Measurements from ENCODE around the gene IGFBP1. TPM values are rescaled to one million over a fixed set of nuclear protein-coding genes. Genes with fewer than 3 reads are reported as not detected.

Gene IGFBP1
- total and polyA plus RNA-seq, 8 donors, result 0.10 to 0.31 TPM; not detected in 6

DNA sequence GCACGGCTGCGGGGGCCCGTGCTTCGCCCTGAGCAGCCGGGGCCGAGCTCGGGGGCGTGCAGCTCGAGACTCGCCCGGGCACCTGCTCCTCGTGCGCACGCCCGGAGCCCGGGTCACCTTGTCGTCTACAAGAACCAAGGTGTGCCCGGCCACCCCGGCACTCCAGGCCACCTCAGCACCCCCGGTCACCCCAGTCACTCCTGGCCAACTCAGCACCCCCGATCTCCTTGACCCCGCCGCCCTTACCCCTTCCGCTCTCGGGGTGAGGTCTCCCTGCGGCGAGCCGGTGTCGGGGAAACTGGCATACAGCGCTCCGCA is 33.1 kb downstream of the IGFBP1 start:
- no peaks in the 10 kb centered on the region for H3K9me3 ChIP-seq
- TF ChIP-seq CTCF (IDR thresholded peaks at IDR 0.05), result no peak
- intact Hi-C loops (cut with DNase I), result loop anchor here in 1 of 2 donors (10.0 kb wide), 1 partner anchor 433 kb away; no protein-coding TSS in a partner anchor
- DNase-seq, result no peak
- H3K27me3 ChIP-seq, result peaks cover 32 to 84% of the 10 kb centered on the region in 2 donors
- ATAC-seq, result no peak
- no peaks in the 10 kb centered on the region for H3K36me3 ChIP-seq
- H3K4me1 ChIP-seq, result peaks cover 12 to 32% of the 10 kb centered on the region in 2 donors
- peak overlapping the region; percentile 26 to 29 for H3K4me3 ChIP-seq
- H3K27ac ChIP-seq, result no peak overlapping the region

DNA sequence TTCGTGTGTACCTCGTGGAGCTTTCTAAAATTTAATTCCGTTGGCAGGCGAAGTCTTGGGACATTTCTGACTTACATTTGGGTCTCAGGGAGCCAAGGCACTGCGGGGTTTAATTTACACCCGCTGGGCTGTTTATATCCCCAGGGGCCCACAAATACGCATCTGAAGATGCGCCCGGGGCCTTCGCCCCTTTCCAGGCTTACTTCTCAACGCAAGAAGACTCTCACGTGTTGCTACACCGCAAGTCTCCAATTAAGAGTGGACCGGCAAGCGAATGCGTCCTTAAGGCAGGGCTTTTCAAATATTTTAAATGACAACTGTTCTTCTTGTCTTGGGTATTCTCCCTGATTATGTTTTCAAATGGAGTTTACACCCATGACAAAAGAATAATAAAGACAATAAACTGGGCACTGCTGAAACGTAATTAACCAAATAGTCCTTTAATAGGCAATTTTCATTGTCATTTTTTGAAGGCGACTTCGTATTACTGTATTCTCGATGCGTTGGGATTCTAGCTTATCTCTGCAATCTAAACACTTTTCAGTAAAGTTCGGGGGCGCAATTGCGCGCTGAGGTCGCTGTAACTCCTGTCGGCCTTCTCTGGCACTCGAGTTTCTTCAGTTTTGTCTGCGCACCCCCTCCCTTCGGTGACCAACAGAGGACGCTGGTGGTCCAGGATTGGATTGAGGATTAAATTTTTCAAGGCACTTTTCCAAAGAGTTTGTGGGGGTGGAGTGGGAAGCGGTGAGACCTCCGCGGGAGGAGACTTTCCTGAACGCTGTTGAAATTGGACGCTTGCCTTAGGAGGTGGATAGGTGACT is 33.6 kb downstream of the IGFBP1 start:
- intact Hi-C loops (cut with DNase I), result loop anchor here in 1 of 2 donors (10.0 kb wide), 1 partner anchor 433 kb away; no protein-coding TSS in a partner anchor
- H3K9me3 ChIP-seq, result no peaks in the 10 kb centered on the region
- H3K27ac ChIP-seq, result no peak overlapping the region
- H3K4me3 ChIP-seq, result peak overlapping the region in 1 of 2 donors; percentile 29
- DNase-seq (peak in 3 of 4 donors; percentile 41 to 82 (median 78)), ATAC-seq (peak; percentile 54)
- no peaks in the 10 kb centered on the region for H3K36me3 ChIP-seq
- peak; percentile 54 to 76 for TF ChIP-seq CTCF (IDR thresholded peaks at IDR 0.05)
- peaks cover 32 to 78% of the 10 kb centered on the region in 2 donors for H3K27me3 ChIP-seq
- H3K4me1 ChIP-seq, result peaks cover 12 to 32% of the 10 kb centered on the region in 2 donors

GRCh38 chr7:45922810-45923209 is 34.5 kb downstream of the IGFBP1 start:
- Histone ChIP-seq H3K4me3 (no peak overlapping the region), H3K36me3 (no peaks in the 10 kb centered on the region), H3K9me3 (no peaks in the 10 kb centered on the region), H3K27me3 (peaks cover 32 to 69% of the 10 kb centered on the region in 2 donors), H3K27ac (no peak overlapping the region), H3K4me1 (peaks cover 10 to 32% of the 10 kb centered on the region in 2 donors)
- intact Hi-C loops (cut with DNase I), result loop anchor here in 1 of 2 donors (10.0 kb wide), 1 partner anchor 432 kb away; no protein-coding TSS in a partner anchor
- DNase-seq (peak in 1 of 4 donors; percentile 34), ATAC-seq (peak; percentile 25)
- no peak for TF ChIP-seq CTCF (IDR thresholded peaks at IDR 0.05)

GRCh38 chr7:45923290-45923689 is 35.0 kb downstream of the IGFBP1 start:
- peak; percentile 67 to 86 for TF ChIP-seq CTCF (IDR thresholded peaks at IDR 0.05)
- Histone ChIP-seq H3K27me3 (peaks cover 32 to 64% of the 10 kb centered on the region in 2 donors), H3K9me3 (no peaks in the 10 kb centered on the region), H3K27ac (no peak overlapping the region), H3K36me3 (no peaks in the 10 kb centered on the region), H3K4me1 (peaks cover 8 to 32% of the 10 kb centered on the region in 2 donors), H3K4me3 (no peak overlapping the region)
- peak; percentile 73 to 87 (median 80) for DNase-seq
- peak; percentile 76 for ATAC-seq
- intact Hi-C loops (cut with DNase I), result loop anchor here in 1 of 2 donors (10.0 kb wide), 1 partner anchor 432 kb away; no protein-coding TSS in a partner anchor

- H3K36me3 ChIP-seq, result no peaks in the 10 kb centered on the region
- TF ChIP-seq CTCF (IDR thresholded peaks at IDR 0.05), result no peak
These were observed 35.5 kb downstream of the IGFBP1 start for GRCh38 chr7:45923818-45924217.

More at GRCh38 chr7:45923818-45924217, 35.5 kb downstream of the IGFBP1 start:
- no peaks in the 10 kb centered on the region for H3K9me3 ChIP-seq
- no peak overlapping the region for H3K27ac ChIP-seq
- peaks cover 8 to 32% of the 10 kb centered on the region in 2 donors for H3K4me1 ChIP-seq
- DNase-seq, result no peak
- H3K27me3 ChIP-seq, result peaks cover 30 to 59% of the 10 kb centered on the region in 2 donors
- intact Hi-C loops (cut with DNase I), result loop anchor here in 1 of 2 donors (10.0 kb wide), 1 partner anchor 431 kb away; no protein-coding TSS in a partner anchor
- ATAC-seq, result no peak
- no peak overlapping the region for H3K4me3 ChIP-seq

Measured in left lung (tissue), 10 donors.